Activated CD4-positive, alpha-beta memory T cell treated with anti-CD3 and anti-CD28 coated beads, Interleukin-2, amount 10 ng/mL, durations not matched to agents 7 days and 5 days (primary cell): ENCODE data around the gene COPG1. TPM values are rescaled to one million over a fixed set of nuclear protein-coding genes. Genes with fewer than 3 reads are reported as not detected.
"Not testable (repeated sequence)": the region's sequence is repeated elsewhere in the genome, so short reads cannot be mapped to it uniquely, and the experiment has no call there.

ENCODE experiments used
- CTCF ChIA-PET: fragments of 350-600 bp; sonication (Branson Sonifier 250); formaldehyde crosslinking; loops from one replicate; lab custom pipeline; 2021; ENCODE audit warnings: antibody characterized with exemption, inconsistent platforms; lab: Charles Lee
- POLR2A ChIA-PET: fragments of 350-600 bp; sonication (Branson Sonifier 250); formaldehyde crosslinking; loops from one replicate; lab custom pipeline; 2021; ENCODE audit warnings: antibody characterized with exemption; lab: Charles Lee
- DNase-seq: peaks from one replicate; pipeline ENCODE4 v3.0.0-alpha.2; 2020
- H3K27ac Mint-ChIP-seq: one replicate; pipeline ENCODE4 v1.8.0; 2021; ENCODE audit warnings: mild to moderate bottlenecking, mixed read lengths
- H3K27me3 Mint-ChIP-seq: one replicate; pipeline ENCODE4 v1.8.0; 2021; ENCODE audit warnings: mixed read lengths
- H3K36me3 Mint-ChIP-seq: one replicate; pipeline ENCODE4 v1.8.0; 2021; ENCODE audit warnings: low read depth, mixed read lengths
- H3K4me1 Mint-ChIP-seq: one replicate; pipeline ENCODE4 v1.8.0; 2021; ENCODE audit warnings: mixed read lengths
- H3K4me3 Mint-ChIP-seq: one replicate; pipeline ENCODE4 v1.8.0; 2021; ENCODE audit warnings: mild to moderate bottlenecking, mixed read lengths
- H3K9me3 Mint-ChIP-seq: one replicate; pipeline ENCODE4 v1.8.0; 2021; ENCODE audit warnings: mixed read lengths
- total RNA-seq, 2 experiments: library from RNA; stranded (reverse); gene quantifications; one replicate each; pipeline ENCODE4 v1.2.3, GENCODE V29; 2021

The COPG1 gene
- total RNA-seq, 2 experiments from 2014 or later, result 157 TPM

- not testable (repeated sequence) for H3K27me3 Mint-ChIP-seq, H3K9me3 Mint-ChIP-seq, H3K4me3 Mint-ChIP-seq
- DNase-seq, result peak; percentile 80
- ChIA-PET POLR2A (interaction anchor here (0.8 to 20.2 kb wide), 17 partner anchors 12 to 275 kb away, joined by 3 to 393 read pairs (median 4); partner anchors contain the start of genes CNBP and RAB43), CTCF (interaction anchor here (0.7 to 6.9 kb wide), 36 partner anchors 8 to 275 kb away, joined by 3 to 80 read pairs (median 5); partner anchors contain the start of genes CNBP and RAB43)
- Mint-ChIP-seq H3K27ac (peak overlapping the region; percentile 12), H3K4me1 (peaks cover 44% of the 10 kb centered on the region), H3K36me3 (peaks cover 22% of the 10 kb centered on the region)
Observed at GRCh38 chr3:129245641-129246306, 3.6 kb upstream of the COPG1 start.

DNA sequence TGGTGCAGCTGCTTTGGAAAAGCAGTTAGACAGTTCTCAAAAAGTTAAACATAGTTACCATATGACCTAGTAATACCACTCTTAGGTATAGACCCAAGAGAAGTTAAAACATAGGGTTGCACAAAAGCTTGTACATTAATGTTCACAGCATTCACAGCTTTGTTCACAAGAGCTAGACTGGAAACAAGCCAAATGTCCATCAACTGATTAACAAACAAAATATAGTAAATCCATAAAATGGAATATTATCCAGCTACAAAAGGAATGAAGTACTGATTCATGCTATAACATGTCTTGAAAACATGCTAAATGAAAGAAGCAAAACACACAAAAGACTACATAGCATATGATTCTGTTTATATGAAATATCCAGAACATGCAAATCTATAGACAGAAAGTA, 2.8 kb upstream of the COPG1 start:
- H3K27ac Mint-ChIP-seq, result no peak overlapping the region
- H3K4me1 Mint-ChIP-seq, result peaks cover 45% of the 10 kb centered on the region
- no peak for DNase-seq
- H3K27me3 Mint-ChIP-seq, result no peaks in the 10 kb centered on the region
- H3K9me3 Mint-ChIP-seq, result peaks cover 2% of the 10 kb centered on the region
- ChIA-PET POLR2A (interaction anchor here (1.1 to 20.2 kb wide), 10 partner anchors 18 to 276 kb away, joined by 3 to 393 read pairs (median 16); partner anchors contain the start of genes CNBP and RAB43), CTCF (interaction anchor here (0.8 to 6.9 kb wide), 31 partner anchors 9 to 276 kb away, joined by 3 to 80 read pairs (median 5); partner anchors contain the start of genes CNBP and RAB43)
- H3K36me3 Mint-ChIP-seq, result peaks cover 26% of the 10 kb centered on the region
- peak overlapping the region; percentile 5 for H3K4me3 Mint-ChIP-seq

- Mint-ChIP-seq H3K27ac (peak overlapping the region; percentile 92), H3K9me3 (no peaks in the 10 kb centered on the region), H3K4me1 (peaks cover 60% of the 10 kb centered on the region), H3K36me3 (peaks cover 44% of the 10 kb centered on the region), H3K27me3 (no peaks in the 10 kb centered on the region), H3K4me3 (peak overlapping the region; percentile 86)
- POLR2A ChIA-PET, result interaction anchor here (1.0 to 20.2 kb wide), 28 partner anchors 10 to 370 kb away, joined by 3 to 393 read pairs (median 6); partner anchors contain the start of genes ACAD9, CNBP, HMCES and RAB43
- CTCF ChIA-PET, result interaction anchor here (0.6 to 6.9 kb wide), 14 partner anchors 10 to 278 kb away, joined by 3 to 80 read pairs (median 6); partner anchors contain the start of gene RAB43
- DNase-seq, result no peak
Observed at GRCh38 chr3:129248286-129248979, 973 bp upstream of the COPG1 start.

- Mint-ChIP-seq H3K27ac (no peak overlapping the region), H3K4me1 (peaks cover 45% of the 10 kb centered on the region), H3K36me3 (peaks cover 84% of the 10 kb centered on the region), H3K4me3 (no peak overlapping the region), H3K9me3 (no peaks in the 10 kb centered on the region), H3K27me3 (no peaks in the 10 kb centered on the region)
- POLR2A ChIA-PET, result interaction anchor here (0.7 to 20.2 kb wide), 7 partner anchors 9 to 375 kb away, joined by 3 to 393 read pairs (median 3); partner anchors contain the start of gene CNBP
- no peak for DNase-seq
- CTCF ChIA-PET, result interaction anchor here (1.5 kb wide), 2 partner anchors 64 to 199 kb away, joined by 5 to 8 read pairs; a partner anchor contains a TSS
Observed at GRCh38 chr3:129252748-129253147, 3.3 kb downstream of the COPG1 start.

- no peak for DNase-seq
- Mint-ChIP-seq H3K4me1 (peaks cover 29% of the 10 kb centered on the region), H3K36me3 (peaks cover 88% of the 10 kb centered on the region), H3K4me3 (no peak overlapping the region), H3K27ac (no peak overlapping the region), H3K9me3 (no peaks in the 10 kb centered on the region), H3K27me3 (no peaks in the 10 kb centered on the region)
- CTCF ChIA-PET, result interaction anchor here (1.5 to 1.7 kb wide), 2 partner anchors 62 to 262 kb away, joined by 4 to 5 read pairs; a partner anchor contains a TSS
- POLR2A ChIA-PET, result interaction anchor here (1.1 kb wide), 1 partner anchor 238 kb away, joined by 3 read pairs; no protein-coding TSS in a partner anchor
Observed at GRCh38 chr3:129254536-129255230, 5.3 kb downstream of the COPG1 start.

GRCh38 chr3:129256270-129256669, 6.9 kb downstream of the COPG1 start:
- H3K36me3 Mint-ChIP-seq, result peaks cover 90% of the 10 kb centered on the region
- no peaks in the 10 kb centered on the region for H3K9me3 Mint-ChIP-seq
- ChIA-PET POLR2A (no interaction called here), CTCF (interaction anchor here (0.9 kb wide), 1 partner anchor 286 kb away, joined by 3 read pairs; no protein-coding TSS in a partner anchor)
- DNase-seq, result no peak
- H3K4me1 Mint-ChIP-seq, result peaks cover 21% of the 10 kb centered on the region
- H3K4me3 Mint-ChIP-seq, result no peak overlapping the region
- H3K27ac Mint-ChIP-seq, result no peak overlapping the region
- no peaks in the 10 kb centered on the region for H3K27me3 Mint-ChIP-seq

GRCh38 chr3:129257609-129258008, 8.2 kb downstream of the COPG1 start:
- no peak overlapping the region for H3K27ac Mint-ChIP-seq
- H3K27me3 Mint-ChIP-seq, result no peaks in the 10 kb centered on the region
- H3K4me1 Mint-ChIP-seq, result peaks cover 11% of the 10 kb centered on the region
- DNase-seq, result no peak
- CTCF ChIA-PET, result no interaction called here
- no peaks in the 10 kb centered on the region for H3K9me3 Mint-ChIP-seq
- POLR2A ChIA-PET, result interaction anchor here (0.9 to 1.3 kb wide), 3 partner anchors 8 to 22 kb away, joined by 3 to 5 read pairs (median 4); partner anchors contain the start of gene COPG1
- H3K4me3 Mint-ChIP-seq, result no peak overlapping the region
- H3K36me3 Mint-ChIP-seq, result peaks cover 86% of the 10 kb centered on the region

- H3K4me3 Mint-ChIP-seq, result no peak overlapping the region
- no peaks in the 10 kb centered on the region for H3K9me3 Mint-ChIP-seq
- CTCF ChIA-PET, result interaction anchor here (0.7 to 2.2 kb wide), 3 partner anchors 10 to 289 kb away, joined by 3 to 9 read pairs (median 3); partner anchors contain the start of gene COPG1
- POLR2A ChIA-PET, result interaction anchor here (1.8 to 2.7 kb wide), 3 partner anchors 11 to 56 kb away, joined by 4 to 9 read pairs (median 7); partner anchors contain the start of gene COPG1
- peaks cover 3% of the 10 kb centered on the region for H3K4me1 Mint-ChIP-seq
- H3K36me3 Mint-ChIP-seq, result peaks cover 88% of the 10 kb centered on the region
- no peak overlapping the region for H3K27ac Mint-ChIP-seq
- DNase-seq, result no peak
- H3K27me3 Mint-ChIP-seq, result no peaks in the 10 kb centered on the region
Observed at GRCh38 chr3:129259612-129260477, 10.4 kb downstream of the COPG1 start.

DNA sequence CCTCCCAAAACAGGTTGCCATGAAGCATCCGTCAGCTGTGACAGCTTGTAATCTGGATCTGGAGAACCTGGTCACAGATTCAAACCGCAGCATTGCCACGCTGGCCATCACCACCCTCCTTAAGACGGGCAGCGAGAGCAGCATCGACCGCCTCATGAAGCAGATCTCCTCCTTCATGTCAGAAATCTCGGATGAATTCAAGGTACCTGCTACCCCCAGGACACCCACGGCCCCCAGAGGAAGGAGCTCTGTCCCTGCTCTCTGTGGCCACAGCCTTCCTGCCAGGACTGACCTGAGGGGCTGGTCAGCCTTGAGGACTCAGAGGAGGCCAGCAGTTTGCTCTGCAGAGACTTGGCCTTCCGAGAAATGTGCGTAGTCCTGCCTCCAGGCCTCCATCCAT, 11.2 kb downstream of the COPG1 start:
- no peaks in the 10 kb centered on the region for H3K27me3 Mint-ChIP-seq
- no peak for DNase-seq
- no peak overlapping the region for H3K4me3 Mint-ChIP-seq
- ChIA-PET CTCF (interaction anchor here (0.9 to 2.2 kb wide), 3 partner anchors 11 to 290 kb away, joined by 3 to 9 read pairs (median 3); partner anchors contain the start of gene COPG1), POLR2A (interaction anchor here (1.8 to 2.7 kb wide), 3 partner anchors 11 to 55 kb away, joined by 4 to 9 read pairs (median 7); partner anchors contain the start of gene COPG1)
- H3K27ac Mint-ChIP-seq, result no peak overlapping the region
- H3K9me3 Mint-ChIP-seq, result no peaks in the 10 kb centered on the region
- H3K4me1 Mint-ChIP-seq, result peaks cover 3% of the 10 kb centered on the region
- peaks cover 88% of the 10 kb centered on the region for H3K36me3 Mint-ChIP-seq

GRCh38 chr3:129261894-129262293, 12.5 kb downstream of the COPG1 start:
- no peak for DNase-seq
- no peak overlapping the region for H3K27ac Mint-ChIP-seq
- peaks cover 3% of the 10 kb centered on the region for H3K4me1 Mint-ChIP-seq
- no peak overlapping the region for H3K4me3 Mint-ChIP-seq
- no peaks in the 10 kb centered on the region for H3K27me3 Mint-ChIP-seq
- POLR2A ChIA-PET, result interaction anchor here (0.8 to 2.7 kb wide), 4 partner anchors 9 to 54 kb away, joined by 3 to 9 read pairs (median 6); partner anchors contain the start of gene COPG1
- CTCF ChIA-PET, result interaction anchor here (1.5 to 2.2 kb wide), 2 partner anchors 208 to 291 kb away, joined by 3 to 9 read pairs; no protein-coding TSS in a partner anchor
- no peaks in the 10 kb centered on the region for H3K9me3 Mint-ChIP-seq
- H3K36me3 Mint-ChIP-seq, result peaks cover 85% of the 10 kb centered on the region
